Kidney (tissue), 14 donors: ENCODE results near the gene LMAN2. TPM values are rescaled to one million over a fixed set of nuclear protein-coding genes. Genes with fewer than 3 reads are reported as not detected.

Experiments
- DNase-seq, 5 donors: peaks; one replicate each; pipeline ENCODE4 v3.0.0-alpha.2; 2013 to 2020
- FAIRE-seq: peaks from 2 replicates; lab custom pipeline; 2012; peaks lifted over from hg19 to GRCh38; lab: Jason Lieb, UNC
- H3K27ac ChIP-seq, 2 donors: one replicate each; pipeline ENCODE4 v1.7.0; 2013; ENCODE audit warnings: low read depth in 2 of 2, low read length in 2 of 2, inconsistent platforms in 1 of 2
- H3K27me3 ChIP-seq: one replicate; pipeline ENCODE4 v1.7.1; 2013; ENCODE audit warnings: low read length, inconsistent platforms; ENCODE audit not compliant: control insufficient read depth, insufficient read depth
- H3K36me3 ChIP-seq, 3 donors: one replicate each; pipeline versions ENCODE4 v1.7.0 to v1.7.1; 2013; ENCODE audit warnings: low read length in 3 of 3, control low read depth in 1 of 3, inconsistent platforms in 1 of 3; ENCODE audit not compliant: insufficient read depth in 3 of 3, control insufficient read depth in 2 of 3
- H3K4me1 ChIP-seq, 3 donors: one replicate each; pipeline versions ENCODE4 v1.7.0 to v1.7.1; 2013; ENCODE audit warnings: low read length in 3 of 3, inconsistent platforms in 1 of 3, low read depth in 1 of 3; ENCODE audit not compliant: control insufficient read depth in 2 of 3, insufficient read depth in 2 of 3
- H3K4me3 ChIP-seq, 3 donors: one replicate each; pipeline versions ENCODE4 v1.7.0 to v1.8.1; 2013; ENCODE audit warnings: low read length in 3 of 3, control low read depth in 1 of 3, inconsistent platforms in 1 of 3
- H3K9ac ChIP-seq, 3 donors: one replicate each; pipeline versions ENCODE4 v1.7.0 to v1.7.1; 2013; ENCODE audit warnings: low read length in 3 of 3, control low read depth in 1 of 3, inconsistent platforms in 1 of 3
- H3K9me3 ChIP-seq, 3 donors: one replicate each; pipeline versions ENCODE4 v1.7.0 to v1.7.1; 2013; ENCODE audit warnings: low read length in 3 of 3, control low read depth in 1 of 3, inconsistent platforms in 1 of 3; ENCODE audit not compliant: control insufficient read depth in 2 of 3, insufficient read depth in 1 of 3
- CTCF ChIP-seq: IDR thresholded peaks from 3 replicates; pipeline ENCODE4 v1.5.1; 2012; ENCODE audit warnings: mild to moderate bottlenecking, moderate library complexity, borderline replicate concordance; ENCODE audit not compliant: insufficient read depth; ENCODE audit errors: extremely low read depth
- intact Hi-C: fragments of 100-400 bp; cut with DNase I; formaldehyde crosslinking; loops from one replicate; pipeline ENCODE4 v1.11.1; 2022
- polyA plus RNA-seq: library from polyadenylated mRNA; stranded (reverse); fragments of 350-450 nt; fragmentation: Illumina TruSeq; extraction: RNeasy Lipid Tissue Mini Kit (QIAGEN cat#74804); gene quantifications from one replicate; pipeline ENCODE4 v1.2.3, GENCODE V29; 2014; ENCODE audit warnings: low read depth, low replicate concordance; ENCODE audit not compliant: insufficient read depth
- total RNA-seq: library from RNA; stranded (reverse); fragmentation: NEBNext Ultra II Directional; extraction: Animal tissue kit (Norgen Biotek cat#: 25700); gene quantifications from one replicate; pipeline ENCODE4 v1.2.1, GENCODE V29; 2021
- donor health status: control.
- donor health status: control.
- donor health status: control.
- donor health status: control.
- donor health status: control.
- donor health status: DM: yes; HTN: yes; CAD: no.
- donor health status: Normal renal cell carcinoma (clear cell type).

LMAN2 gene
- total and polyA plus RNA-seq, 2 donors from 2014 or later = 137 to 190 TPM

- Histone ChIP-seq H3K9ac (no peak overlapping the region), H3K27me3 (no peaks in the 10 kb centered on the region), H3K36me3 (no peaks in the 10 kb centered on the region), H3K9me3 (no peaks in the 10 kb centered on the region), H3K4me1 (peaks cover 0 to 12% (median 0%) of the 10 kb centered on the region in 3 donors), H3K27ac (no peak overlapping the region), H3K4me3 (no peak overlapping the region)
- FAIRE-seq (no peak), DNase-seq (no peak)
- intact Hi-C loops = no loop called here
- no peak for TF ChIP-seq CTCF
Measured at GRCh38 chr5:177357146-177357458, 5.6 kb upstream of the LMAN2 start.

GRCh38 chr5:177356746-177357145 is 5.3 kb upstream of the LMAN2 start:
- no peak overlapping the region for H3K4me3 ChIP-seq
- H3K36me3 ChIP-seq = no peaks in the 10 kb centered on the region
- FAIRE-seq (no peak), DNase-seq (peak in 1 of 5 donors; percentile 2)
- H3K27me3 ChIP-seq = no peaks in the 10 kb centered on the region
- intact Hi-C loops = no loop called here
- H3K9me3 ChIP-seq = no peaks in the 10 kb centered on the region
- TF ChIP-seq CTCF = no peak
- H3K27ac ChIP-seq = no peak overlapping the region
- no peak overlapping the region for H3K9ac ChIP-seq
- H3K4me1 ChIP-seq = peaks cover 0 to 13% (median 0%) of the 10 kb centered on the region in 3 donors

- peaks cover 0 to 16% (median 1%) of the 10 kb centered on the region in 3 donors for H3K4me1 ChIP-seq
- H3K36me3 ChIP-seq = no peaks in the 10 kb centered on the region
- no peak overlapping the region for H3K4me3 ChIP-seq
- intact Hi-C loops = no loop called here
- H3K9me3 ChIP-seq = no peaks in the 10 kb centered on the region
- no peak overlapping the region for H3K9ac ChIP-seq
- DNase-seq (peak in 1 of 5 donors; percentile 2), FAIRE-seq (no peak)
- no peaks in the 10 kb centered on the region for H3K27me3 ChIP-seq
- no peak for TF ChIP-seq CTCF
- H3K27ac ChIP-seq = no peak overlapping the region
Measured at GRCh38 chr5:177355868-177356168, 4.3 kb upstream of the LMAN2 start.

- H3K9ac ChIP-seq = no peak overlapping the region
- intact Hi-C loops = no loop called here
- no peak for FAIRE-seq
- H3K4me1 ChIP-seq = peaks cover 3 to 21% (median 6%) of the 10 kb centered on the region in 3 donors
- TF ChIP-seq CTCF = no peak
- DNase-seq = peak in 1 of 5 donors; percentile 13
- H3K27ac ChIP-seq = no peak overlapping the region
- H3K27me3 ChIP-seq = no peaks in the 10 kb centered on the region
- H3K4me3 ChIP-seq = no peak overlapping the region
- H3K9me3 ChIP-seq = no peaks in the 10 kb centered on the region
- H3K36me3 ChIP-seq = no peaks in the 10 kb centered on the region
Measured at GRCh38 chr5:177355162-177355867, 3.8 kb upstream of the LMAN2 start.
